HEK293 (cell line): ENCODE measurements around the gene AMER2.

Experiments
- CTCF ChIA-PET: fragments of 350-600 bp; formaldehyde crosslinking; extraction: SDS; loops from one replicate; lab custom pipeline; 2021; ENCODE audit warnings: antibody characterized with exemption; lab: Yijun Ruan, JAX
- POLR2A ChIA-PET: fragments of 300-600 bp; formaldehyde crosslinking; extraction: SDS; loops from one replicate; lab custom pipeline; 2020; ENCODE audit warnings: antibody characterized with exemption, inconsistent platforms; lab: Yijun Ruan, JAX
- H3K27ac ChIP-seq: fragments of 200-500 bp; sonication (Bioruptor generic); 2 replicates; pipeline ENCODE4 v1.5.1; 2014; ENCODE audit warnings: low read depth, low read length, control low read depth, inconsistent platforms; ENCODE audit errors: extremely low read depth
- H3K36me3 ChIP-seq, 2 experiments: fragments of 200-500 bp in 1 of 2; sonication (Bioruptor generic) in 1 of 2; 1 replicate in 1 of 2; 2 replicates in 1 of 2; pipeline ENCODE4 v1.5.1; 2014 to 2017; ENCODE audit warnings: inconsistent platforms in 2 of 2, low read length in 2 of 2; ENCODE audit not compliant: control insufficient read depth in 2 of 2, insufficient read depth in 1 of 2
- H3K4me1 ChIP-seq: fragments of 200-500 bp; sonication (Bioruptor generic); 2 replicates; pipeline ENCODE4 v1.5.1; 2014; ENCODE audit warnings: mild to moderate bottlenecking, low read length, inconsistent platforms; ENCODE audit not compliant: control insufficient read depth, insufficient read depth
- H3K4me3 ChIP-seq: 2 replicates; pipeline ENCODE4 v1.5.1; 2011; ENCODE audit warnings: low read depth, mild to moderate bottlenecking, control low read depth, low read length, moderate library complexity
- H3K9me3 ChIP-seq: fragments of 200-500 bp; sonication (Bioruptor generic); 2 replicates; pipeline ENCODE4 v1.5.1; 2014; ENCODE audit warnings: low read depth, low read length, inconsistent platforms; ENCODE audit not compliant: control insufficient read depth, insufficient read depth
- HOXA7 ChIP-seq: sonication (generic); formaldehyde crosslinking; IDR thresholded peaks from 2 replicates; pipeline ENCODE4 v1.8.1; 2022; ENCODE audit warnings: missing genetic modification reagents, borderline replicate concordance
- KLF10 ChIP-seq: fragments of 450-650 bp; IDR thresholded peaks from 2 replicates; pipeline ENCODE4 v1.5.1; 2018; ENCODE audit warnings: missing biosample characterization, mild to moderate bottlenecking, missing genetic modification characterization
- SALL2 ChIP-seq: fragments of 450-650 bp; formaldehyde crosslinking; IDR thresholded peaks from 2 replicates; pipeline ENCODE4 v1.5.0; 2017; ENCODE audit warnings: missing biosample characterization, mild to moderate bottlenecking, missing genetic modification characterization, borderline replicate concordance
- ZBTB17 ChIP-seq: fragments of 450-650 bp; formaldehyde crosslinking; IDR thresholded peaks from 2 replicates; pipeline ENCODE4 v1.5.1; 2016; ENCODE audit warnings: missing biosample characterization, missing genetic modification characterization
- ZBTB21 ChIP-seq: fragments of 450-650 bp; formaldehyde crosslinking; IDR thresholded peaks from 2 replicates; pipeline ENCODE4 v1.5.1; 2017; ENCODE audit warnings: missing biosample characterization, missing genetic modification characterization
- ZBTB48 ChIP-seq: fragments of 450-650 bp; formaldehyde crosslinking; IDR thresholded peaks from 2 replicates; pipeline ENCODE4 v1.5.1; 2016; ENCODE audit warnings: missing biosample characterization, missing genetic modification characterization
- ZFP37 ChIP-seq: fragments of 450-650 bp; formaldehyde crosslinking; IDR thresholded peaks from 2 replicates; pipeline ENCODE4 v1.5.1; 2016; ENCODE audit warnings: missing biosample characterization, missing genetic modification characterization
- ZFP41 ChIP-seq: fragments of 450-650 bp; formaldehyde crosslinking; IDR thresholded peaks from 2 replicates; pipeline ENCODE4 v1.5.1; 2016; ENCODE audit warnings: missing biosample characterization, missing genetic modification characterization, borderline replicate concordance
- ZNF223 ChIP-seq: fragments of 450-650 bp; formaldehyde crosslinking; IDR thresholded peaks from 2 replicates; pipeline ENCODE4 v1.5.1; 2016; ENCODE audit warnings: missing biosample characterization, missing genetic modification characterization
- ZNF239 ChIP-seq: fragments of 450-650 bp; formaldehyde crosslinking; IDR thresholded peaks from 2 replicates; pipeline ENCODE4 v1.5.1; 2016; ENCODE audit warnings: missing biosample characterization, missing genetic modification characterization
- ZNF391 ChIP-seq: fragments of 450-650 bp; formaldehyde crosslinking; IDR thresholded peaks from 2 replicates; pipeline ENCODE4 v1.5.1; 2016; ENCODE audit warnings: low read depth, missing biosample characterization, missing genetic modification characterization, borderline replicate concordance
- ZNF600 ChIP-seq: fragments of 450-650 bp; formaldehyde crosslinking; IDR thresholded peaks from 2 replicates; pipeline ENCODE4 v1.5.1; 2016; ENCODE audit warnings: missing biosample characterization, missing genetic modification characterization
- TF ChIP-seq, protein P1 (sequence below): sonication (generic); formaldehyde crosslinking; IDR thresholded peaks from 2 replicates; pipeline ENCODE4 v1.8.1; 2022; ENCODE audit warnings: mild to moderate bottlenecking, moderate library complexity, missing genetic modification reagents
- TF ChIP-seq, protein P2 (sequence below): fragments of 450-650 bp; formaldehyde crosslinking; IDR thresholded peaks from 2 replicates; pipeline ENCODE4 v1.5.1; 2017; ENCODE audit warnings: missing biosample characterization, missing genetic modification characterization
- TF ChIP-seq, protein P3 (sequence below): fragments of 450-650 bp; formaldehyde crosslinking; IDR thresholded peaks from 2 replicates; pipeline ENCODE4 v1.5.1; 2016; ENCODE audit warnings: missing biosample characterization, missing genetic modification characterization
- TF ChIP-seq, protein P4 (sequence below): fragments of 450-650 bp; formaldehyde crosslinking; IDR thresholded peaks from 2 replicates; pipeline ENCODE4 v1.5.1; 2016; ENCODE audit warnings: missing biosample characterization, missing genetic modification characterization
- TF ChIP-seq, protein P5 (sequence below): fragments of 450-650 bp; formaldehyde crosslinking; IDR thresholded peaks from 2 replicates; pipeline ENCODE4 v1.5.1; 2016; ENCODE audit warnings: missing biosample characterization, missing genetic modification characterization
- TF ChIP-seq, protein P6 (sequence below): fragments of 450-650 bp; formaldehyde crosslinking; IDR thresholded peaks from 2 replicates; pipeline ENCODE4 v1.5.1; 2017; ENCODE audit warnings: missing biosample characterization, missing genetic modification characterization

Gene AMER2

DNA sequence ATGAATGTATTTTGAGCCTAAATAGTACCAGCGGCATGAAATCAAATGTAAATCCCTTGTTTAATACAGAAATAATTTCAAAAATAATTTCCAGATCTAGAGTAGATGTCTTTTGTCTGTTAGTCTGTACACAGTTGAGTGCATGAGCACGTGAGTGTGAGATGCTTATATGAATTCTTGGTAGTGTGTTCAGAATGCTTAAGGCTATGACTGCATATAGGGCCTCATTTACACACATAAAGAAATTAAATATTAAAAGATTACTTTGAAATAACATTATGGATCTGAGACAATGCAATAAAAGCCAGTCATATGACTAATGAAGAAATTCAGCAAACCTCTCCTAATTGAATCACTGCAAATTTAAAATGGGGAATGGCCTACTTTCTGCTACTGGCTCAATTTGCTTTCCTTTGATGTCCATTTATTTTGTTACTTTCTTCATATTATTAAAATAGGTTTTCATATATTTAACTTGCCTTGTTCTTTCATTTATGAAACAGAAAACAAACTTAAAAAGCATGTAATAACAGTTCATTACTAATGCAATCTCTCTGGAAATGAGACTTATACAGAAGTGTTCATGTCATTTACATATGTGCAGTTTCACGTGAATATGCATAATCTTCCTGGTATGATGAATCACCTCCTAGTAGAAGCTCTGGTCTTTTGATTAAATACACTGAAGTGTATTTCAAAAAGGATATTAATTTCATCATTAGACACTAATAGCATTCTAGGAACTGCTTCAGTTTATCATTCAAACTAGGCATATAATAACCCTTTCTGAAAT lies 4.5 kb downstream of the AMER2 start:
- H3K4me3 ChIP-seq: no peak overlapping the region
- POLR2A ChIA-PET: no interaction called here
- H3K27ac ChIP-seq: no peak overlapping the region

More for the DNA sequence above, 4.5 kb downstream of the AMER2 start:
- CTCF ChIA-PET: interaction anchor here (0.6 kb wide), 1 partner anchor 905 kb away, joined by 3 read pairs; no protein-coding TSS in a partner anchor
- TF ChIP-seq, protein P1, sequence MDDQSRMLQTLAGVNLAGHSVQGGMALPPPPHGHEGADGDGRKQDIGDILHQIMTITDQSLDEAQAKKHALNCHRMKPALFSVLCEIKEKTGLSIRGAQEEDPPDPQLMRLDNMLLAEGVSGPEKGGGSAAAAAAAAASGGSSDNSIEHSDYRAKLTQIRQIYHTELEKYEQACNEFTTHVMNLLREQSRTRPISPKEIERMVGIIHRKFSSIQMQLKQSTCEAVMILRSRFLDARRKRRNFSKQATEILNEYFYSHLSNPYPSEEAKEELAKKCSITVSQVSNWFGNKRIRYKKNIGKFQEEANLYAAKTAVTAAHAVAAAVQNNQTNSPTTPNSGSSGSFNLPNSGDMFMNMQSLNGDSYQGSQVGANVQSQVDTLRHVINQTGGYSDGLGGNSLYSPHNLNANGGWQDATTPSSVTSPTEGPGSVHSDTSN (CRISPR knock-in tag): no peak
- no peak for TF ChIP-seq ZNF391 (tag by site-specific recombination)
- TF ChIP-seq ZBTB48 (tag by site-specific recombination): no peak
- TF ChIP-seq ZFP41: no peak
- TF ChIP-seq, protein P2, sequence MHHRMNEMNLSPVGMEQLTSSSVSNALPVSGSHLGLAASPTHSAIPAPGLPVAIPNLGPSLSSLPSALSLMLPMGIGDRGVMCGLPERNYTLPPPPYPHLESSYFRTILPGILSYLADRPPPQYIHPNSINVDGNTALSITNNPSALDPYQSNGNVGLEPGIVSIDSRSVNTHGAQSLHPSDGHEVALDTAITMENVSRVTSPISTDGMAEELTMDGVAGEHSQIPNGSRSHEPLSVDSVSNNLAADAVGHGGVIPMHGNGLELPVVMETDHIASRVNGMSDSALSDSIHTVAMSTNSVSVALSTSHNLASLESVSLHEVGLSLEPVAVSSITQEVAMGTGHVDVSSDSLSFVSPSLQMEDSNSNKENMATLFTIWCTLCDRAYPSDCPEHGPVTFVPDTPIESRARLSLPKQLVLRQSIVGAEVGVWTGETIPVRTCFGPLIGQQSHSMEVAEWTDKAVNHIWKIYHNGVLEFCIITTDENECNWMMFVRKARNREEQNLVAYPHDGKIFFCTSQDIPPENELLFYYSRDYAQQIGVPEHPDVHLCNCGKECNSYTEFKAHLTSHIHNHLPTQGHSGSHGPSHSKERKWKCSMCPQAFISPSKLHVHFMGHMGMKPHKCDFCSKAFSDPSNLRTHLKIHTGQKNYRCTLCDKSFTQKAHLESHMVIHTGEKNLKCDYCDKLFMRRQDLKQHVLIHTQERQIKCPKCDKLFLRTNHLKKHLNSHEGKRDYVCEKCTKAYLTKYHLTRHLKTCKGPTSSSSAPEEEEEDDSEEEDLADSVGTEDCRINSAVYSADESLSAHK (tag by site-specific recombination): no peak
- no peak for TF ChIP-seq ZBTB17 (tag by site-specific recombination)
- no peak for TF ChIP-seq SALL2 (tag by site-specific recombination)
- TF ChIP-seq ZNF600 (tag by site-specific recombination): no peak
- TF ChIP-seq, protein P3, sequence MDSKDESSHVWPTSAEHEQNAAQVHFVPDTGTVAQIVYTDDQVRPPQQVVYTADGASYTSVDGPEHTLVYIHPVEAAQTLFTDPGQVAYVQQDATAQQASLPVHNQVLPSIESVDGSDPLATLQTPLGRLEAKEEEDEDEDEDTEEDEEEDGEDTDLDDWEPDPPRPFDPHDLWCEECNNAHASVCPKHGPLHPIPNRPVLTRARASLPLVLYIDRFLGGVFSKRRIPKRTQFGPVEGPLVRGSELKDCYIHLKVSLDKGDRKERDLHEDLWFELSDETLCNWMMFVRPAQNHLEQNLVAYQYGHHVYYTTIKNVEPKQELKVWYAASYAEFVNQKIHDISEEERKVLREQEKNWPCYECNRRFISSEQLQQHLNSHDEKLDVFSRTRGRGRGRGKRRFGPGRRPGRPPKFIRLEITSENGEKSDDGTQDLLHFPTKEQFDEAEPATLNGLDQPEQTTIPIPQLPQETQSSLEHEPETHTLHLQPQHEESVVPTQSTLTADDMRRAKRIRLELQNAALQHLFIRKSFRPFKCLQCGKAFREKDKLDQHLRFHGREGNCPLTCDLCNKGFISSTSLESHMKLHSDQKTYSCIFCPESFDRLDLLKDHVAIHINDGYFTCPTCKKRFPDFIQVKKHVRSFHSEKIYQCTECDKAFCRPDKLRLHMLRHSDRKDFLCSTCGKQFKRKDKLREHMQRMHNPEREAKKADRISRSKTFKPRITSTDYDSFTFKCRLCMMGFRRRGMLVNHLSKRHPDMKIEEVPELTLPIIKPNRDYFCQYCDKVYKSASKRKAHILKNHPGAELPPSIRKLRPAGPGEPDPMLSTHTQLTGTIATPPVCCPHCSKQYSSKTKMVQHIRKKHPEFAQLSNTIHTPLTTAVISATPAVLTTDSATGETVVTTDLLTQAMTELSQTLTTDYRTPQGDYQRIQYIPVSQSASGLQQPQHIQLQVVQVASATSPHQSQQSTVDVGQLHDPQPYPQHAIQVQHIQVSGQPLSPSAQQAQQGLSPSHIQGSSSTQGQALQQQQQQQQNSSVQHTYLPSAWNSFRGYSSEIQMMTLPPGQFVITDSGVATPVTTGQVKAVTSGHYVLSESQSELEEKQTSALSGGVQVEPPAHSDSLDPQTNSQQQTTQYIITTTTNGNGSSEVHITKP (tag by site-specific recombination): no peak
- TF ChIP-seq, protein P4, sequence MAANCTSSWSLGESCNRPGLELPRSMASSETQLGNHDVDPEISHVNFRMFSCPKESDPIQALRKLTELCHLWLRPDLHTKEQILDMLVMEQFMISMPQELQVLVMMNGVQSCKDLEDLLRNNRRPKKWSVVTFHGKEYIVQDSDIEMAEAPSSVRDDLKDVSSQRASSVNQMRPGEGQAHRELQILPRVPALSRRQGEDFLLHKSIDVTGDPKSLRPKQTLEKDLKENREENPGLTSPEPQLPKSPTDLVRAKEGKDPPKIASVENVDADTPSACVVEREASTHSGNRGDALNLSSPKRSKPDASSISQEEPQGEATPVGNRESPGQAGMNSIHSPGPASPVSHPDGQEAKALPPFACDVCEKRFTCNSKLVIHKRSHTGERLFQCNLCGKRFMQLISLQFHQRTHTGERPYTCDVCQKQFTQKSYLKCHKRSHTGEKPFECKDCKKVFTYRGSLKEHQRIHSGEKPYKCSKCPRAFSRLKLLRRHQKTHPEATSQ (tag by site-specific recombination): no peak
- TF ChIP-seq ZNF223 (tag by site-specific recombination): no peak
- TF ChIP-seq, protein P5, sequence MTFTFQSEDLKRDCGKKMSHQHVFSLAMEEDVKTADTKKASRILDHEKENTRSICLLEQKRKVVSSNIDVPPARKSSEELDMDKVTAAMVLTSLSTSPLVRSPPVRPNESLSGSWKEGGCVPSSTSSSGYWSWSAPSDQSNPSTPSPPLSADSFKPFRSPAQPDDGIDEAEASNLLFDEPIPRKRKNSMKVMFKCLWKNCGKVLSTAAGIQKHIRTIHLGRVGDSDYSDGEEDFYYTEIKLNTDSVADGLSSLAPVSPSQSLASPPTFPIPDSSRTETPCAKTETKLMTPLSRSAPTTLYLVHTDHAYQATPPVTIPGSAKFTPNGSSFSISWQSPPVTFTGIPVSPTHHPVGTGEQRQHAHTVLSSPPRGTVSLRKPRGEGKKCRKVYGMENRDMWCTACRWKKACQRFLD (tag by site-specific recombination): no peak
- no peak for TF ChIP-seq ZBTB21 (tag by site-specific recombination)
- TF ChIP-seq HOXA7 (CRISPR knock-in tag): no peak
- TF ChIP-seq ZNF239 (tag by site-specific recombination): no peak
- TF ChIP-seq, protein P6, sequence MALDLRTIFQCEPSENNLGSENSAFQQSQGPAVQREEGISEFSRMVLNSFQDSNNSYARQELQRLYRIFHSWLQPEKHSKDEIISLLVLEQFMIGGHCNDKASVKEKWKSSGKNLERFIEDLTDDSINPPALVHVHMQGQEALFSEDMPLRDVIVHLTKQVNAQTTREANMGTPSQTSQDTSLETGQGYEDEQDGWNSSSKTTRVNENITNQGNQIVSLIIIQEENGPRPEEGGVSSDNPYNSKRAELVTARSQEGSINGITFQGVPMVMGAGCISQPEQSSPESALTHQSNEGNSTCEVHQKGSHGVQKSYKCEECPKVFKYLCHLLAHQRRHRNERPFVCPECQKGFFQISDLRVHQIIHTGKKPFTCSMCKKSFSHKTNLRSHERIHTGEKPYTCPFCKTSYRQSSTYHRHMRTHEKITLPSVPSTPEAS (tag by site-specific recombination): no peak
- no peak for TF ChIP-seq ZFP37 (tag by site-specific recombination)
- no peak for TF ChIP-seq KLF10 (tag by site-specific recombination)
- Histone ChIP-seq H3K4me1 (no peaks in the 10 kb centered on the region), H3K9me3 (no peaks in the 10 kb centered on the region), H3K36me3 (no peaks in the 10 kb centered on the region)
